Activated CD8-positive, alpha-beta memory T cell treated with anti-CD3 and anti-CD28 coated beads, Interleukin-2, amount 10 ng/mL, durations not matched to agents 7 days and 5 days (primary cell): ENCODE results near the gene MEIOSIN. TPM values are rescaled to one million over a fixed set of nuclear protein-coding genes. Genes with fewer than 3 reads are reported as not detected.

Experiments used
- ATAC-seq: fragments of 150-1000 bp; cut with Tn5 transposase; one replicate; pipeline ENCODE4 v1.10.0; 2021; ENCODE audit warnings: moderate library complexity
- CTCF ChIA-PET: fragments of 350-600 bp; sonication (Branson Sonifier 250); formaldehyde crosslinking; loops from one replicate; lab custom pipeline; 2021; ENCODE audit warnings: antibody characterized with exemption; lab: Charles Lee
- DNase-seq: peaks from one replicate; pipeline ENCODE4 v3.0.0-alpha.2; 2020
- H3K27ac Mint-ChIP-seq: one replicate; pipeline ENCODE4 v1.8.0; 2021; ENCODE audit warnings: mild to moderate bottlenecking, mixed read lengths
- H3K27me3 Mint-ChIP-seq: one replicate; pipeline ENCODE4 v1.8.0; 2021; ENCODE audit warnings: mixed read lengths
- H3K36me3 Mint-ChIP-seq: one replicate; pipeline ENCODE4 v1.8.0; 2021; ENCODE audit warnings: mild to moderate bottlenecking, mixed read lengths
- H3K4me1 Mint-ChIP-seq: one replicate; pipeline ENCODE4 v1.8.0; 2021; ENCODE audit warnings: mixed read lengths
- H3K4me3 Mint-ChIP-seq: one replicate; pipeline ENCODE4 v1.8.0; 2021; ENCODE audit warnings: mild to moderate bottlenecking, moderate library complexity, mixed read lengths
- H3K9me3 Mint-ChIP-seq: one replicate; pipeline ENCODE4 v1.8.0; 2022; ENCODE audit warnings: low read depth, mixed read lengths
- total RNA-seq, 2 experiments: library from RNA; stranded (reverse); gene quantifications; one replicate each; pipeline ENCODE4 v1.2.3, GENCODE V29; 2021

MEIOSIN gene
- total RNA-seq, 2 experiments from 2014 or later: not detected

GRCh38 chr19:45763691-45764294, 30.6 kb downstream of the MEIOSIN start:
- peaks cover 21% of the 10 kb centered on the region for H3K27me3 Mint-ChIP-seq
- no peaks in the 10 kb centered on the region for H3K4me1 Mint-ChIP-seq
- H3K4me3 Mint-ChIP-seq: no peak overlapping the region
- no peaks in the 10 kb centered on the region for H3K36me3 Mint-ChIP-seq
- DNase-seq: no peak
- no peak for ATAC-seq
- no peaks in the 10 kb centered on the region for H3K9me3 Mint-ChIP-seq
- CTCF ChIA-PET: interaction anchor here (1.9 kb wide), 1 partner anchor 53 kb away, joined by 9 read pairs; no protein-coding TSS in a partner anchor
- no peak overlapping the region for H3K27ac Mint-ChIP-seq

DNA sequence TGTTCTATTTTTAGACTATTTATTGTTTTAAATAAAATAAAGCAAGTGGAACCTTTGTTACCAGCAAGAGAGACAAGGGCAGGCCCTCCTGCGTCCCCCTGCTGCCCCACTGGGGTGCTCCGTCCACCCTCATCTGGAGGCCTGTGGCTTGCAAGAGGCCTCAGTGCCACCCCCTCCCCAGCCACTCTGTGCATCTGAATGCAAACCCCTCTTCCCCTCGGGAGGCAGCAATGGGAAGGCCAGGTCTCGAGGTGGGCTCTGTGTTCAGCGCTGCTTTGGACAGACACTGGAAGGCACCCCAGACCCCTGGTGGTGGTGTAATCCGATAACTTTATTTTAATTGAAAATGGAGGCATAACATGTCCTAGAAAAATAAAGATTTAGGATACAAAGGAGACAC, 31.2 kb downstream of the MEIOSIN start:
- H3K27me3 Mint-ChIP-seq: peaks cover 21% of the 10 kb centered on the region
- peaks cover under 1% of the 10 kb centered on the region for H3K4me1 Mint-ChIP-seq
- H3K9me3 Mint-ChIP-seq: no peaks in the 10 kb centered on the region
- no peaks in the 10 kb centered on the region for H3K36me3 Mint-ChIP-seq
- DNase-seq (no peak), ATAC-seq (no peak)
- CTCF ChIA-PET: interaction anchor here (0.8 kb wide), 1 partner anchor 30 kb away, joined by 3 read pairs; no protein-coding TSS in a partner anchor
- H3K27ac Mint-ChIP-seq: no peak overlapping the region
- no peak overlapping the region for H3K4me3 Mint-ChIP-seq

GRCh38 chr19:45764945-45765701, 31.9 kb downstream of the MEIOSIN start:
- peaks cover 6% of the 10 kb centered on the region for H3K4me1 Mint-ChIP-seq
- peaks cover 21% of the 10 kb centered on the region for H3K27me3 Mint-ChIP-seq
- H3K4me3 Mint-ChIP-seq: no peak overlapping the region
- CTCF ChIA-PET: interaction anchor here (0.6 to 0.8 kb wide), 2 partner anchors 31 to 115 kb away, joined by 3 to 4 read pairs; no protein-coding TSS in a partner anchor
- DNase-seq (no peak), ATAC-seq (no peak)
- no peak overlapping the region for H3K27ac Mint-ChIP-seq
- H3K36me3 Mint-ChIP-seq: no peaks in the 10 kb centered on the region
- H3K9me3 Mint-ChIP-seq: no peaks in the 10 kb centered on the region

GRCh38 chr19:45765702-45766295, 32.6 kb downstream of the MEIOSIN start:
- Mint-ChIP-seq H3K4me1 (peaks cover 10% of the 10 kb centered on the region), H3K9me3 (no peaks in the 10 kb centered on the region), H3K27me3 (peaks cover 21% of the 10 kb centered on the region), H3K36me3 (no peaks in the 10 kb centered on the region), H3K27ac (no peak overlapping the region), H3K4me3 (no peak overlapping the region)
- ATAC-seq (no peak), DNase-seq (no peak)
- CTCF ChIA-PET: interaction anchor here (2.0 to 4.7 kb wide), 2 partner anchors 51 to 116 kb away, joined by 10 to 28 read pairs; no protein-coding TSS in a partner anchor

GRCh38 chr19:45766296-45766868, 33.1 kb downstream of the MEIOSIN start:
- no peak for ATAC-seq
- no peak for DNase-seq
- peaks cover 13% of the 10 kb centered on the region for H3K4me1 Mint-ChIP-seq
- no peak overlapping the region for H3K27ac Mint-ChIP-seq
- CTCF ChIA-PET: interaction anchor here (1.0 to 4.7 kb wide), 3 partner anchors 33 to 116 kb away, joined by 4 to 28 read pairs (median 10); no protein-coding TSS in a partner anchor
- no peak overlapping the region for H3K4me3 Mint-ChIP-seq
- H3K9me3 Mint-ChIP-seq: no peaks in the 10 kb centered on the region
- H3K27me3 Mint-ChIP-seq: peaks cover 21% of the 10 kb centered on the region
- H3K36me3 Mint-ChIP-seq: no peaks in the 10 kb centered on the region

- ATAC-seq (no peak), DNase-seq (no peak)
- CTCF ChIA-PET: interaction anchor here (1.0 to 5.5 kb wide), 5 partner anchors 15 to 115 kb away, joined by 4 to 94 read pairs (median 28); partner anchors contain the start of genes DMPK and RSPH6A
- Mint-ChIP-seq H3K4me3 (no peak overlapping the region), H3K27ac (no peak overlapping the region), H3K36me3 (no peaks in the 10 kb centered on the region), H3K9me3 (no peaks in the 10 kb centered on the region), H3K27me3 (peaks cover 21% of the 10 kb centered on the region), H3K4me1 (peaks cover 13% of the 10 kb centered on the region)
Observed at GRCh38 chr19:45766869-45767346, 33.7 kb downstream of the MEIOSIN start.

- Mint-ChIP-seq H3K27ac (no peak overlapping the region), H3K27me3 (peaks cover 19% of the 10 kb centered on the region), H3K4me3 (peak overlapping the region; percentile 15), H3K4me1 (peaks cover 13% of the 10 kb centered on the region), H3K36me3 (no peaks in the 10 kb centered on the region), H3K9me3 (no peaks in the 10 kb centered on the region)
- CTCF ChIA-PET: interaction anchor here (1.0 to 7.9 kb wide), 7 partner anchors 14 to 119 kb away, joined by 4 to 338 read pairs (median 28); partner anchors contain the start of genes DMPK, DMWD, IRF2BP1 and RSPH6A
- ATAC-seq (no peak), DNase-seq (no peak)
Observed at GRCh38 chr19:45767410-45767880, 34.2 kb downstream of the MEIOSIN start.

GRCh38 chr19:45767881-45768654, 34.8 kb downstream of the MEIOSIN start:
- DNase-seq: no peak
- Mint-ChIP-seq H3K27ac (no peak overlapping the region), H3K4me1 (peaks cover 13% of the 10 kb centered on the region), H3K36me3 (no peaks in the 10 kb centered on the region), H3K9me3 (no peaks in the 10 kb centered on the region), H3K27me3 (peaks cover 19% of the 10 kb centered on the region), H3K4me3 (peak overlapping the region; percentile 62)
- ATAC-seq: no peak
- CTCF ChIA-PET: interaction anchor here (0.6 to 7.9 kb wide), 17 partner anchors 14 to 512 kb away, joined by 3 to 338 read pairs (median 8); partner anchors contain the start of genes DMPK, DMWD, IRF2BP1 and QPCTL

GRCh38 chr19:45768655-45768983, 35.4 kb downstream of the MEIOSIN start:
- Mint-ChIP-seq H3K27me3 (peaks cover 18% of the 10 kb centered on the region), H3K27ac (peak overlapping the region; percentile 57), H3K36me3 (no peaks in the 10 kb centered on the region), H3K9me3 (no peaks in the 10 kb centered on the region), H3K4me3 (peak overlapping the region; percentile 78), H3K4me1 (peaks cover 13% of the 10 kb centered on the region)
- ATAC-seq: no peak
- CTCF ChIA-PET: interaction anchor here (0.7 to 7.9 kb wide), 20 partner anchors 13 to 511 kb away, joined by 3 to 338 read pairs (median 6); partner anchors contain the start of genes DMPK, DMWD, IRF2BP1 and QPCTL
- peak; percentile 55 for DNase-seq

DNA sequence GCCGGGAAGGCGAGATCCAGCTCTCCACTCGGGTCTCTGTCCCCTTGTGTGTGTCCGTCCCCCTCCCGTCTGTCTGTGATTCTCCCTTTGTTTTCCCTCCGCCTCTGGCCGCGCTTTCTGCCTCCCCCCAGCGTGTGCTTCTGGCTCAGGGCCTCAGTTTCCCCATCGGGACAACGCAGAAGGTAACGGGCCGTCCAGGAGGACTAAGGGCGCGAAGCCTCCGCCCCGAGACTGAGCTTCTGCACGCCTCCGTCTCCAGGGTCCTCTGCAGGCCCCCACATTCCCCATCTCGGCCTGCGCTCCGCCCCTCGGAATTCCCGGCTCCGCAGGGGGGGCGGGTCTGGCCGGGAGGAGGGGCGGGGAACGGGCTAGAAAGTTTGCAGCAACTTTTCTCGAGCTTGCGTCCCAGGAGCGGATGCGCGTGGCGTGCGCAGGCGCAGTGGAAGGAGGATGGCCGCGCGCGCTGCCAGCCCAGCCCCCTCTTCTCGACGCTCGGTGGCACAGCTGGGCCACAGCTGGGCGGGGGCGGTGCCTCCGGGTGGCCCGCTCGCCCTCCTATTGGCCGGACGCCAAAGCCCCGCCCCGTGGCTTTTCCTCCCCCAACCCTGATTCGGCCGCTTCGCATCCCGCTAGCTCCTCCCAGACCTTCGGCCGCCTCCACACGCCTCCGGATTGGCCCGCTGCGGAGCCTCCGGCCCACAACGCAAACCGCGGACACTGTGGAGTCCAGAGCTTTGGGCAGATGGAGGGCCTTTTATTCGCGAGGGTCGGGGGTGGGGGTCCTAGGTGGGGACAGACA, 35.9 kb downstream of the MEIOSIN start, which contains the start of gene SIX5:
Gene SIX5, minus strand, starts transcription at position 269 of the 799 bp plus-strand sequence. CDS start 408 bp downstream, outside the sequence.
- ATAC-seq (peak; percentile 75), DNase-seq (peak; percentile 97)
- Mint-ChIP-seq H3K27me3 (peaks cover 16% of the 10 kb centered on the region), H3K27ac (peak within 1 kb of the TSS; percentile 84), H3K4me3 (peak within 1 kb of the TSS; percentile 78), H3K9me3 (no peaks in the 10 kb centered on the region), H3K36me3 (no peaks in the 10 kb centered on the region), H3K4me1 (peaks cover 13% of the 10 kb centered on the region)
- CTCF ChIA-PET: interaction anchor here (0.6 to 7.9 kb wide), 43 partner anchors 9 to 902 kb away, joined by 3 to 338 read pairs (median 5); partner anchors contain the start of genes DMPK, DMWD, FBXO46 and FOXA3

DNA sequence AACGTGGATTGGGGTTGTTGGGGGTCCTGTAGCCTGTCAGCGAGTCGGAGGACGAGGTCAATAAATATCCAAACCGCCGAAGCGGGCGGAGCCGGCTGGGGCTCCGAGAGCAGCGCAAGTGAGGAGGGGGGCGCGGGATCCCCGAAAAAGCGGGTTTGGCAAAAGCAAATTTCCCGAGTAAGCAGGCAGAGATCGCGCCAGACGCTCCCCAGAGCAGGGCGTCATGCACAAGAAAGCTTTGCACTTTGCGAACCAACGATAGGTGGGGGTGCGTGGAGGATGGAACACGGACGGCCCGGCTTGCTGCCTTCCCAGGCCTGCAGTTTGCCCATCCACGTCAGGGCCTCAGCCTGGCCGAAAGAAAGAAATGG, 36.6 kb downstream of the MEIOSIN start:
- CTCF ChIA-PET: interaction anchor here (0.7 to 7.9 kb wide), 41 partner anchors 9 to 577 kb away, joined by 3 to 338 read pairs (median 6); partner anchors contain the start of genes DMPK, DMWD, FBXO46 and IRF2BP1
- DNase-seq: peak; percentile 78
- H3K27me3 Mint-ChIP-seq: peaks cover 13% of the 10 kb centered on the region
- H3K27ac Mint-ChIP-seq: peak overlapping the region; percentile 84
- peak; percentile 34 for ATAC-seq
- no peaks in the 10 kb centered on the region for H3K36me3 Mint-ChIP-seq
- peak overlapping the region; percentile 78 for H3K4me3 Mint-ChIP-seq
- H3K9me3 Mint-ChIP-seq: no peaks in the 10 kb centered on the region
- H3K4me1 Mint-ChIP-seq: peaks cover 13% of the 10 kb centered on the region
